OCI-LY1 (cell line): ENCODE measurements around the gene NEK4.

Experiments
- H2AFZ ChIP-seq: fragments of 200-600 bp; sonication (generic), shearing (Covaris generic); 2 replicates; pipeline ENCODE4 v1.6.0; 2014; ENCODE audit warnings: antibody characterized with exemption, mild to moderate bottlenecking, low read length
- H3F3A ChIP-seq: fragments of 200-600 bp; sonication (generic), shearing (Covaris generic); 2 replicates; pipeline ENCODE4 v1.6.0; 2014; ENCODE audit warnings: mild to moderate bottlenecking, antibody characterized with exemption, low read length, moderate library complexity; ENCODE audit not compliant: insufficient read depth
- H3K27ac ChIP-seq: fragments of 200-600 bp; sonication (generic); 2 replicates; pipeline ENCODE4 v1.5.1; 2014; ENCODE audit warnings: low read length, mixed run types, mild to moderate bottlenecking, low read depth; ENCODE audit not compliant: poor library complexity, severe bottlenecking
- H3K27me3 ChIP-seq: fragments of 200-600 bp; sonication (generic); 2 replicates; pipeline ENCODE4 v1.6.0; 2014; ENCODE audit warnings: antibody characterized with exemption, mild to moderate bottlenecking, low read length, moderate library complexity; ENCODE audit not compliant: insufficient read depth
- H3K36me3 ChIP-seq: fragments of 200-600 bp; sonication (generic); 2 replicates; pipeline ENCODE4 v1.6.1; 2014; ENCODE audit warnings: mild to moderate bottlenecking, antibody characterized with exemption, low read length, moderate library complexity, mixed read lengths; ENCODE audit not compliant: insufficient read depth
- H3K4me1 ChIP-seq: fragments of 200-600 bp; sonication (generic); 2 replicates; pipeline ENCODE4 v1.5.1; 2014; ENCODE audit warnings: mild to moderate bottlenecking, low read length, moderate library complexity; ENCODE audit not compliant: insufficient read depth, severe bottlenecking
- H3K4me2 ChIP-seq: fragments of 200-600 bp; sonication (generic), shearing (Covaris generic); 2 replicates; pipeline ENCODE4 v1.6.1; 2014; ENCODE audit warnings: low read length
- H3K4me3 ChIP-seq: fragments of 200-600 bp; sonication (generic); 2 replicates; pipeline ENCODE4 v1.5.1; 2014; ENCODE audit warnings: low read length, low read depth, mild to moderate bottlenecking, mixed read lengths; ENCODE audit not compliant: poor library complexity, severe bottlenecking
- H3K79me2 ChIP-seq: fragments of 200-600 bp; shearing (Covaris generic); 2 replicates; pipeline ENCODE4 v1.6.1; 2016; ENCODE audit warnings: mixed run types, low read length, mixed read lengths; ENCODE audit not compliant: insufficient read depth
- H3K9ac ChIP-seq: fragments of 200-600 bp; sonication (generic), shearing (Covaris generic); 2 replicates; pipeline ENCODE4 v1.6.1; 2014; ENCODE audit warnings: mild to moderate bottlenecking, low read length, mixed read lengths
- H3K9me2 ChIP-seq: fragments of 200-600 bp; sonication (generic), shearing (Covaris generic); 2 replicates; pipeline ENCODE4 v1.6.1; 2014; ENCODE audit warnings: low read depth, mild to moderate bottlenecking, low read length, mixed read lengths
- H3K9me3 ChIP-seq: fragments of 200-600 bp; shearing (Covaris generic); 2 replicates; pipeline ENCODE4 v1.6.1; 2014; ENCODE audit warnings: low read length, mixed read lengths
- H4K20me1 ChIP-seq: fragments of 200-600 bp; sonication (generic), shearing (Covaris generic); 2 replicates; pipeline ENCODE4 v1.6.0; 2016; ENCODE audit warnings: mild to moderate bottlenecking, low read length; ENCODE audit not compliant: insufficient read depth
- CTCF ChIP-seq: fragments of 200-600 bp; sonication (generic), shearing (Covaris generic); IDR thresholded peaks from 2 replicates; pipeline ENCODE4 v1.5.1; 2017; ENCODE audit warnings: mild to moderate bottlenecking, antibody characterized with exemption, low read length, moderate library complexity, mixed read lengths
- EZH2 ChIP-seq: fragments of 200-600 bp; sonication (generic), shearing (Covaris generic); IDR thresholded peaks from 2 replicates; pipeline ENCODE4 v1.8.0; 2017; ENCODE audit warnings: borderline replicate concordance, mixed run types, mild to moderate bottlenecking, antibody characterized with exemption, low read length, moderate library complexity, mixed read lengths

NEK4 gene

GRCh38 chr3:52794612-52795099 is 23.9 kb upstream of the NEK4 start, which contains the start of gene ITIH3:
ITIH3 (plus strand) TSS chr3:52794796; CDS start chr3:52794804, 8 bp downstream.
- TF ChIP-seq CTCF, result no peak
- TF ChIP-seq EZH2, result no peak
- Histone ChIP-seq H3K27ac (no peak within 1 kb of the TSS), H3K36me3 (no peaks in the 10 kb centered on the region), H4K20me1 (no peaks in the 10 kb centered on the region), H2AFZ (no peak within 1 kb of the TSS), H3K27me3 (no peaks in the 10 kb centered on the region; the same call in 1 of the 2 replicates), H3K4me1 (no peaks in the 10 kb centered on the region), H3K9me3 (no peaks in the 10 kb centered on the region), H3K4me2 (no peak within 1 kb of the TSS), H3K9ac (no peak within 1 kb of the TSS), H3F3A (no peaks in the 10 kb centered on the region), H3K9me2 (no peaks in the 10 kb centered on the region), H3K79me2 (no peaks in the 10 kb centered on the region), H3K4me3 (no peak within 1 kb of the TSS)

- Histone ChIP-seq H3K4me3 (no peak overlapping the region), H3K9ac (no peak overlapping the region), H4K20me1 (no peaks in the 10 kb centered on the region), H3K4me2 (no peak overlapping the region), H3K79me2 (no peaks in the 10 kb centered on the region), H3K27me3 (no peaks in the 10 kb centered on the region; the same call in 1 of the 2 replicates), H3K4me1 (no peaks in the 10 kb centered on the region), H3K9me2 (no peaks in the 10 kb centered on the region), H3K27ac (no peak overlapping the region), H3F3A (no peaks in the 10 kb centered on the region), H3K36me3 (no peaks in the 10 kb centered on the region), H2AFZ (no peak overlapping the region), H3K9me3 (no peaks in the 10 kb centered on the region)
- TF ChIP-seq CTCF (no peak), EZH2 (no peak)
Observed at GRCh38 chr3:52793702-52794611, 23.2 kb upstream of the NEK4 start.

- Histone ChIP-seq H3K27me3 (no peaks in the 10 kb centered on the region; the same call in 1 of the 2 replicates), H3K9me3 (no peaks in the 10 kb centered on the region), H2AFZ (no peak overlapping the region), H3K9ac (no peak overlapping the region), H3K9me2 (no peaks in the 10 kb centered on the region), H3K79me2 (no peaks in the 10 kb centered on the region), H3K27ac (no peak overlapping the region), H3K36me3 (no peaks in the 10 kb centered on the region), H3K4me1 (no peaks in the 10 kb centered on the region), H3K4me3 (no peak overlapping the region), H3K4me2 (no peak overlapping the region), H3F3A (no peaks in the 10 kb centered on the region), H4K20me1 (no peaks in the 10 kb centered on the region)
- no peak for TF ChIP-seq EZH2
- TF ChIP-seq CTCF, result no peak
Observed at GRCh38 chr3:52792961-52793695, 22.4 kb upstream of the NEK4 start.
